Esophagus squamous epithelium (tissue), 5 donors: ENCODE measurements around the gene PPP2R2C. TPM values are rescaled to one million over a fixed set of nuclear protein-coding genes. Genes with fewer than 3 reads are reported as not detected.

ENCODE experiments used
- DNase-seq: peaks from one replicate; lab custom pipeline; 2025; lab: John Stamatoyannopoulos, UW
- H3K27ac ChIP-seq, 4 donors: fragments of 200-600 bp; sonication (generic); one replicate each; pipeline ENCODE4 v1.5.1; 2016 to 2019; ENCODE audit warnings: mild to moderate bottlenecking in 1 of 4
- H3K27me3 ChIP-seq, 4 donors: fragments of 200-600 bp; sonication (generic); 1 replicate in 3 of 4; 2 replicates in 1 of 4; pipeline versions ENCODE4 v1.5.1 to v1.6.0; 2017 to 2021; ENCODE audit warnings: antibody characterized with exemption in 1 of 4
- H3K36me3 ChIP-seq, 3 donors: fragments of 200-600 bp; sonication (generic); one replicate each; pipeline ENCODE4 v1.5.1; 2016 to 2019
- H3K4me1 ChIP-seq, 3 donors: fragments of 200-600 bp; sonication (generic); one replicate each; pipeline ENCODE4 v1.5.1; 2017 to 2019
- H3K4me3 ChIP-seq, 4 donors: fragments of 200-600 bp; sonication (generic); 1 replicate in 3 of 4; 2 replicates in 1 of 4; pipeline ENCODE4 v1.5.1; 2016 to 2019; ENCODE audit warnings: mild to moderate bottlenecking in 2 of 4, moderate library complexity in 1 of 4
- H3K9me3 ChIP-seq, 3 donors: fragments of 200-600 bp; sonication (generic); one replicate each; pipeline ENCODE4 v1.5.1; 2016 to 2019
- CTCF ChIP-seq, 6 experiments: fragments of 450-650 bp in 4 of 6; fragments of 200-600 bp in 2 of 6; sonication (generic) in 2 of 6; IDR thresholded peaks; one replicate each; pipeline ENCODE4 v1.5.1; 2016 to 2019; ENCODE audit warnings: antibody characterized with exemption in 6 of 6, mild to moderate bottlenecking in 4 of 6, moderate library complexity in 4 of 6
- POLR2A ChIP-seq, 4 donors: fragments of 450-650 bp; IDR thresholded peaks; one replicate each; pipeline ENCODE4 v1.6.1; 2017; ENCODE audit warnings: antibody characterized with exemption in 4 of 4, mild to moderate bottlenecking in 4 of 4, moderate library complexity in 3 of 4
- WGBS, 2 donors: methylation state at CpG; one replicate each; pipeline ENCODE4 v1.1.5; 2018; 5-methylcytosine and 5-hydroxymethylcytosine counted together
- intact Hi-C: fragments of 100-400 bp; cut with DNase I; formaldehyde crosslinking; loops from one replicate; pipeline ENCODE4 v1.15.0; 2022
- total RNA-seq, 4 donors: library from RNA; depleted of rRNA; stranded (reverse); fragments of >200 nt; gene quantifications; one replicate each; pipeline ENCODE4 v1.1.0, GENCODE V29; 2016
- donor health status: DM: yes; HTN: yes; CAD: no.

PPP2R2C gene
- total RNA-seq, 4 donors from 2014 or later, result 26.9 to 76.3 (median 53.7) TPM

DNA sequence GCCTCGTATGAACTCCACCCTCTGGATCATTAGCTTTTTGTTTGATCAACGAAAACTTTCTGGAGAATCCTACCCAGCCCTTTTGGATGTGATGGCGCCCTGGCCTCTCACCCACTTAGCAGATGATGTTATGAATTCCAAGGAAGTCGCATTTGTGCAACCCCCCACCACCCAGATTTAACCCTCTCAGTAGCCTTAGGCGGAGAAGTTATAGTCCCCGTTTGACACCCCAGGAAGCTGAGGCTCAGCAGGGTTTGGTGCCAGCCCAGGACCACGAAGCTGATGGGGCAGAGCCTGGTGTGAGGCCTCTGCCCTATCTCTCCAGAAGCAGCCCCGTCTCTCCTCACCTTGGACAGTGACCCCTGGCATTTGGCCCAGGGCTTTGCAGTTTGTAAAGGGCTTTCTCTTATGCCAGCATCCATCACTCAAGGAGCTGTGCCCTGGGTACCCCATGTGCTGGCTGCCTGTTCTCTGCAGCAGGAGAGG is 201.7 kb downstream of the PPP2R2C start:
- Histone ChIP-seq H3K27me3 (peaks cover 0 to 23% (median 0%) of the 10 kb centered on the region in 4 donors), H3K36me3 (no peaks in the 10 kb centered on the region), H3K27ac (peak overlapping the region; percentile 73 to 91 (median 84)), H3K9me3 (no peaks in the 10 kb centered on the region), H3K4me3 (peak overlapping the region; percentile 65 to 93 (median 86)), H3K4me1 (peaks cover 29 to 67% (median 38%) of the 10 kb centered on the region in 3 donors)
- TF ChIP-seq CTCF (IDR thresholded peaks at IDR 0.05) (no peak), POLR2A (IDR thresholded peaks at IDR 0.05) (no peak)
- WGBS, 2 donors, result 19 to 50% methylated on average over 5 to 6 of the region's 8 CpGs
- intact Hi-C loops, result no loop called here
- DNase-seq, result no peak

Other genes with a start within 250 kb of the PPP2R2C start
- gene WFS1, start 202.8 kb downstream of the PPP2R2C start, total RNA-seq, result 10 to 100 TPM in 2 of 4 donors, 1 to 10 TPM in 2; 6.5 to 20.4 (median 9.6) TPM
- 10 to 100 TPM in 3 of 4 donors, 1 to 10 TPM in 1; 9.0 to 23.3 (median 14.3) TPM for gene MAN2B2, start 102.6 kb upstream of the PPP2R2C start, total RNA-seq
- gene MRFAP1, start 168.1 kb upstream of the PPP2R2C start, total RNA-seq, result 100 to 1,000 TPM; 147 to 234 (median 186) TPM
- gene S100P, start 221.3 kb upstream of the PPP2R2C start, total RNA-seq, result 10 to 100 TPM; 15.8 to 65.8 (median 51.8) TPM
- gene MRFAP1L1, start 237.3 kb upstream of the PPP2R2C start, total RNA-seq, result 10 to 100 TPM; 29.5 to 63.5 (median 48.2) TPM
- gene BLOC1S4, start 243.6 kb upstream of the PPP2R2C start, total RNA-seq, result 10 to 100 TPM; 12.4 to 19.6 (median 14.3) TPM